A673 (cell line): ENCODE data around the gene PTRH1. TPM values are rescaled to one million over a fixed set of nuclear protein-coding genes. Genes with fewer than 3 reads are reported as not detected.

ENCODE experiments used
- BruUV-seq: library from RNA; stranded (reverse); fragments of 400-500 nt; replicated peaks from 2 replicates; lab custom pipeline; 2021; lab: Mats Ljungman, UMichigan
- CTCF ChIA-PET: fragments of 300-600 bp; sonication (Branson Sonifier 250); formaldehyde crosslinking; loops from one replicate; lab custom pipeline; 2022; ENCODE audit warnings: antibody characterized with exemption; lab: Charles Lee
- POLR2A ChIA-PET: fragments of 300-600 bp; sonication (Branson Sonifier 250); formaldehyde crosslinking; loops from one replicate; lab custom pipeline; 2022; ENCODE audit warnings: antibody characterized with exemption; ENCODE audit not compliant: low non-redundant PET; lab: Charles Lee
- DNase-seq: peaks from one replicate; pipeline ENCODE4 v3.0.0-alpha.2; 2015; ENCODE audit warnings: low spot score
- H3K27ac ChIP-seq: fragments of 200-600 bp; sonication (generic); 2 replicates; pipeline ENCODE4 v1.5.1; 2016; ENCODE audit warnings: mixed run types, low read depth, mild to moderate bottlenecking, mixed read lengths, antibody characterized with exemption, low read length; ENCODE audit not compliant: poor library complexity, severe bottlenecking
- H3K27me3 ChIP-seq: fragments of 200-600 bp; sonication (generic); replicated peaks from 2 replicates; pipeline ENCODE4 v1.6.1; 2017; ENCODE audit warnings: mixed run types, low read depth, mild to moderate bottlenecking, mixed read lengths, antibody characterized with exemption, low read length; ENCODE audit not compliant: insufficient read depth, poor library complexity
- H3K36me3 ChIP-seq: fragments of 200-600 bp; sonication (generic); 2 replicates; pipeline ENCODE4 v1.6.1; 2016; ENCODE audit warnings: mixed run types, mild to moderate bottlenecking, mixed read lengths, antibody characterized with exemption, low read length; ENCODE audit not compliant: insufficient read depth, poor library complexity, severe bottlenecking
- H3K4me1 ChIP-seq: fragments of 200-600 bp; sonication (generic); 2 replicates; pipeline ENCODE4 v1.6.1; 2017; ENCODE audit warnings: mixed run types, mild to moderate bottlenecking, mixed read lengths, antibody characterized with exemption, low read length; ENCODE audit not compliant: insufficient read depth, poor library complexity, severe bottlenecking
- H3K4me3 ChIP-seq: fragments of 200-600 bp; sonication (generic); 2 replicates; pipeline ENCODE4 v1.5.1; 2016; ENCODE audit warnings: low read depth, mixed run types, mild to moderate bottlenecking, mixed read lengths, low read length; ENCODE audit not compliant: poor library complexity, severe bottlenecking
- H3K9me3 ChIP-seq: fragments of 200-600 bp; sonication (generic); 2 replicates; pipeline ENCODE4 v1.6.1; 2016; ENCODE audit warnings: mixed run types, low read depth, mild to moderate bottlenecking, mixed read lengths, antibody characterized with exemption, low read length; ENCODE audit not compliant: poor library complexity, severe bottlenecking
- EZH2 ChIP-seq: fragments of 200-600 bp; sonication (generic); IDR thresholded peaks from 2 replicates; pipeline ENCODE4 v1.6.1; 2017; ENCODE audit warnings: borderline replicate concordance, low read depth, mild to moderate bottlenecking, mixed read lengths, antibody characterized with exemption, low read length; ENCODE audit not compliant: poor library complexity, severe bottlenecking
- intact Hi-C: fragments of 100-400 bp; cut with micrococcal nuclease; formaldehyde crosslinking; loops from one replicate; pipeline ENCODE4 v1.10.0; 2022; ENCODE audit not compliant: unreplicated experiment
- total RNA-seq: library from RNA; stranded (reverse); gene quantifications from 2 replicates; pipeline ENCODE4 v1.2.3, GENCODE V29; 2021
- TF ChIP-seq, protein P1 (sequence below): fragments of 300-800, 200-600 bp; sonication (generic); conservative IDR thresholded peaks from 2 replicates; pipeline ENCODE4 v1.5.1; 2017; ENCODE audit warnings: low read depth, mild to moderate bottlenecking, antibody characterized with exemption, low read length, moderate library complexity, mixed read lengths

Gene PTRH1
- total RNA-seq, 1 experiment from 2014 or later: 9.3 TPM

DNA sequence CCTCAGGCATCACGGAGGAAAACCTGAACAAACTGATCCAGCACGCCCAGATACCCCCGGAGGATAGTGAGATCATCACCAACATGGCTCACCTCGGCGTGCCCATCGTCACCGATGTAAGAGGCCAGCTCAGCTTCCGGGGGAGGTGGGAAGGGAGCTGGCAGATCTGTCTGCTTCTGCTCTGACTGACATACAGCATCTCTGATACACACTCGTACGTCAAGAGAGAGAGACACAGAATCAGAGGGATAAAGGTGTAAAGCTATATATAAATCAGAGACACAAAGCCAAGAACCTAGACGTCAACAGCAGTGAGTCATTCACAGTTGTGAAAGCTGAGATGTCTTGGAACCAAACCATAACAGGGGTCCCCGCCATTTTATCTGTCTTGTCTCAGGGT lies 38.8 kb downstream of the PTRH1 start:
- H3K36me3 ChIP-seq: no peaks in the 10 kb centered on the region
- H3K4me3 ChIP-seq: no peak overlapping the region
- DNase-seq: no peak
- BruUV-seq: no TSS peak
- ChIA-PET POLR2A (no interaction called here), CTCF (no interaction called here)
- H3K27me3 ChIP-seq: no peaks in the 10 kb centered on the region
- TF ChIP-seq, protein P1, sequence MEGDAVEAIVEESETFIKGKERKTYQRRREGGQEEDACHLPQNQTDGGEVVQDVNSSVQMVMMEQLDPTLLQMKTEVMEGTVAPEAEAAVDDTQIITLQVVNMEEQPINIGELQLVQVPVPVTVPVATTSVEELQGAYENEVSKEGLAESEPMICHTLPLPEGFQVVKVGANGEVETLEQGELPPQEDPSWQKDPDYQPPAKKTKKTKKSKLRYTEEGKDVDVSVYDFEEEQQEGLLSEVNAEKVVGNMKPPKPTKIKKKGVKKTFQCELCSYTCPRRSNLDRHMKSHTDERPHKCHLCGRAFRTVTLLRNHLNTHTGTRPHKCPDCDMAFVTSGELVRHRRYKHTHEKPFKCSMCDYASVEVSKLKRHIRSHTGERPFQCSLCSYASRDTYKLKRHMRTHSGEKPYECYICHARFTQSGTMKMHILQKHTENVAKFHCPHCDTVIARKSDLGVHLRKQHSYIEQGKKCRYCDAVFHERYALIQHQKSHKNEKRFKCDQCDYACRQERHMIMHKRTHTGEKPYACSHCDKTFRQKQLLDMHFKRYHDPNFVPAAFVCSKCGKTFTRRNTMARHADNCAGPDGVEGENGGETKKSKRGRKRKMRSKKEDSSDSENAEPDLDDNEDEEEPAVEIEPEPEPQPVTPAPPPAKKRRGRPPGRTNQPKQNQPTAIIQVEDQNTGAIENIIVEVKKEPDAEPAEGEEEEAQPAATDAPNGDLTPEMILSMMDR: no peak
- TF ChIP-seq EZH2: no peak
- no peaks in the 10 kb centered on the region for H3K9me3 ChIP-seq
- intact Hi-C loops: no loop called here
- H3K4me1 ChIP-seq: no peaks in the 10 kb centered on the region
- no peak overlapping the region for H3K27ac ChIP-seq

DNA sequence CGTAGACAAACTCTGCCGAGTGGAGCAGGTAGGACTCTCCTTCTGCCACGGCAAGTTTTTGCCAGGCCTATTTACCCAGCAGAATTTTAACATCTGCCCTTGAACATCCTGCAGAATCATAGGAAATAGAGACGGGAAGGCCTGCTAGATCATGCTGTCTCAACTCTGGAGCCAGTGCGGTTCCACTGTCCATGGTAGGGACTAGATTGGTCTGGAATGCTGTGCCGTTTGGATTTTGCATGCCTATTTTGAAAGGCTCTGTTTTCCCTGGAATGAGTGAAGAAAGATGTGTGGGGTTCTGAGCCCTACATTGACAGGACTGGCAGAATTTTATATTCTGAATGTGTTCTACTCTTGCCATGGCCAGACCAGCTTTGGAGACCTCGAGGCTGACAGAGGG lies 42.2 kb downstream of the PTRH1 start:
- H3K36me3 ChIP-seq: no peaks in the 10 kb centered on the region
- intact Hi-C loops: no loop called here
- no peaks in the 10 kb centered on the region for H3K9me3 ChIP-seq
- ChIA-PET POLR2A (no interaction called here), CTCF (no interaction called here)
- TF ChIP-seq EZH2: no peak
- TF ChIP-seq, protein P1: no peak
- BruUV-seq: no TSS peak
- H3K4me3 ChIP-seq: no peak overlapping the region
- no peaks in the 10 kb centered on the region for H3K27me3 ChIP-seq
- H3K4me1 ChIP-seq: no peaks in the 10 kb centered on the region
- no peak for DNase-seq
- H3K27ac ChIP-seq: no peak overlapping the region

DNA sequence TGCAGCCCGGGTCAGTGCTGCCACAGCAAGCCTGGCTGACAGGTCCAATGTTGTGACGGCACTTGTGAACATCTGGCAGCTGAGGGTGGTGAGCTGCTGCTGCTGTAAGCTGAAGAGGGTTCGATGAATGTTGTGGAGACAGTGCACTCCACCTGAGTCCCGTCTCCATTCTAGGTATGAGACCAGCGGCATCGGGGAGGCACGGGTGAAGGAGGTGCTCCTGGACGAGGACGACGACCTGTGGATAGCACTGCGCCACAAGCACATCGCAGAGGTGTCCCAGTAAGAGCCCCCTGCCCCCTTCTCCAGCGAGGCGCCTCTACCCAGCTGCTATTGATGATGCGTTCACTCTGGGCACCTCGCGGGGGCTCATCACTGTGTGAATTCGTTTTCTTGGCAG lies 47.6 kb downstream of the PTRH1 start:
- H3K36me3 ChIP-seq: no peaks in the 10 kb centered on the region
- no TSS peak for BruUV-seq
- no peaks in the 10 kb centered on the region for H3K4me1 ChIP-seq
- ChIA-PET POLR2A (no interaction called here), CTCF (no interaction called here)
- H3K27me3 ChIP-seq: no peaks in the 10 kb centered on the region
- H3K9me3 ChIP-seq: no peaks in the 10 kb centered on the region
- no peak for DNase-seq
- no peak overlapping the region for H3K27ac ChIP-seq
- no peak overlapping the region for H3K4me3 ChIP-seq
- intact Hi-C loops: no loop called here
- TF ChIP-seq, protein P1: no peak
- no peak for TF ChIP-seq EZH2
